DMS53 (cell line): ENCODE measurements around the gene MOCOS.

ENCODE experiments used
- DNase-seq: peaks from one replicate; lab custom pipeline; 2025; lab: John Stamatoyannopoulos, UW

Gene MOCOS

GRCh38 chr18:36304723-36305122 is 117.4 kb downstream of the MOCOS start:
- DNase-seq = no peak

GRCh38 chr18:36305375-36305774 is 118.1 kb downstream of the MOCOS start:
- no peak for DNase-seq

- no peak for DNase-seq
Measured at GRCh38 chr18:36307513-36307912, 120.2 kb downstream of the MOCOS start.

- DNase-seq = no peak
Measured at GRCh38 chr18:36308711-36309435, 121.6 kb downstream of the MOCOS start.

- DNase-seq = no peak
Measured at GRCh38 chr18:36309436-36310391, 122.4 kb downstream of the MOCOS start.

GRCh38 chr18:36311026-36311570 is 123.8 kb downstream of the MOCOS start:
- DNase-seq = no peak

GRCh38 chr18:36312806-36313395 is 125.6 kb downstream of the MOCOS start:
- DNase-seq = no peak

GRCh38 chr18:36314098-36314497 is 126.8 kb downstream of the MOCOS start:
- DNase-seq = no peak

GRCh38 chr18:36314754-36315153 is 127.5 kb downstream of the MOCOS start:
- no peak for DNase-seq

GRCh38 chr18:36315736-36316135 is 128.4 kb downstream of the MOCOS start:
- DNase-seq = no peak

GRCh38 chr18:36316246-36316645 is 128.9 kb downstream of the MOCOS start:
- no peak for DNase-seq
